GM12872 (cell line): ENCODE results near the gene SORBS1.

Source experiments
- CTCF ChIP-seq: IDR thresholded peaks from 3 replicates; pipeline ENCODE4 v1.5.1; 2011; ENCODE audit warnings: low read depth, mild to moderate bottlenecking, low read length, moderate library complexity; ENCODE audit not compliant: insufficient read depth

Gene SORBS1

GRCh38 chr10:95343573-95343972 lies 217.6 kb downstream of the SORBS1 start:
- no peak for TF ChIP-seq CTCF

- no peak for TF ChIP-seq CTCF
Observed at GRCh38 chr10:95341716-95342130, 219.4 kb downstream of the SORBS1 start.

GRCh38 chr10:95339863-95340262 lies 221.3 kb downstream of the SORBS1 start:
- no peak for TF ChIP-seq CTCF

- TF ChIP-seq CTCF: no peak
Observed at GRCh38 chr10:95337423-95338160, 223.6 kb downstream of the SORBS1 start.

- no peak for TF ChIP-seq CTCF
Observed at GRCh38 chr10:95336702-95337101, 224.5 kb downstream of the SORBS1 start.

GRCh38 chr10:95335933-95336699 lies 225.1 kb downstream of the SORBS1 start:
- TF ChIP-seq CTCF: no peak

GRCh38 chr10:95334805-95335144 lies 226.4 kb downstream of the SORBS1 start:
- TF ChIP-seq CTCF: no peak
